Measurements from ENCODE around the gene PCDH15.
"Not testable (repeated sequence)": the region's sequence is repeated elsewhere in the genome, so short reads cannot be mapped to it uniquely, and the experiment has no call there.

- not testable (repeated sequence) for TF ChIP-seq CTCF (IDR thresholded peaks at IDR 0.05); POLR2AphosphoS5 (IDR thresholded peaks at IDR 0.05; ENCODE audit: insufficient read depth in 1 of 2, low read depth in 1 of 2)
These were observed 285.8 kb downstream of the PCDH15 start for GRCh38 chr10:54515244-54515643.
